ENCODE data around the gene HOOK2. TPM values are rescaled to one million over a fixed set of nuclear protein-coding genes. Genes with fewer than 3 reads are reported as not detected.
A peak's percentile ranks its signal among the peaks of the same experiment; 100 is the strongest.
"Not testable (repeated sequence)": the region's sequence is repeated elsewhere in the genome, so short reads cannot be mapped to it uniquely, and the experiment has no call there.

Gene HOOK2
- total and polyA plus RNA-seq, 2 experiments from 2014 or later: 56.9 to 86.4 TPM

- Mint-ChIP-seq H3K9me3 (no peaks in the 10 kb centered on the region), H3K4me1 (peaks cover 22% of the 10 kb centered on the region), H3K4me3 (peak overlapping the region; percentile 93), H3K27me3 (ENCODE audit: insufficient read depth, low read depth, poor library complexity) (peaks cover 4% of the 10 kb centered on the region), H3K27ac (no peak overlapping the region), H3K36me3 (ENCODE audit: low read depth) (peaks cover 46% of the 10 kb centered on the region)
- Histone ChIP-seq H3K4me2 (peak overlapping the region; percentile 97), H3K4me3 (peak overlapping the region; percentile 99), H3K27me3 (ENCODE audit: insufficient read depth) (peaks cover 10% of the 10 kb centered on the region), H3K4me1 (ENCODE audit: insufficient read depth) (peaks cover 16% of the 10 kb centered on the region), H3K79me2 (replicated peaks; ENCODE audit: insufficient read depth) (peaks cover 13% of the 10 kb centered on the region), H3F3A (replicated peaks; ENCODE audit: low read depth) (peaks cover 22% of the 10 kb centered on the region), H3K9me2 (ENCODE audit: insufficient read depth) (no peaks in the 10 kb centered on the region), H3K27ac (ENCODE audit: low read depth) (no peak overlapping the region), H2AFZ (no peak overlapping the region), H3K36me3 (ENCODE audit: insufficient read depth) (peaks cover 9% of the 10 kb centered on the region; the same call in 1 of the 2 replicates), H4K20me1 (replicated peaks; ENCODE audit: insufficient read depth) (no peaks in the 10 kb centered on the region)
- TF ChIP-seq ZNF114 (CRISPR knock-in tag; IDR thresholded peaks at IDR 0.05): no peak
- ATAC-seq (no peak), DNase-seq (ENCODE audit: low spot score) (no peak)
Observed at GRCh38 chr19:12800466-12800770, 25.1 kb upstream of the HOOK2 start.

- peak overlapping the region; percentile 99; the same call in 1 of the 2 replicates for H3K4me3 ChIP-seq
Observed at GRCh38 chr19:12799742-12800465, 24.6 kb upstream of the HOOK2 start.

GRCh38 chr19:12797607-12798006, 22.3 kb upstream of the HOOK2 start:
- peaks cover 12% of the 10 kb centered on the region for H3K27me3 ChIP-seq (ENCODE audit: insufficient read depth)
- peaks cover 26% of the 10 kb centered on the region for H3K4me1 Mint-ChIP-seq
- H4K20me1 ChIP-seq (replicated peaks; ENCODE audit: insufficient read depth); H3K4me3 Mint-ChIP-seq; H3K27ac ChIP-seq (ENCODE audit: low read depth); H3K9me2 ChIP-seq (ENCODE audit: insufficient read depth); ATAC-seq; H3K9me3 Mint-ChIP-seq; DNase-seq (ENCODE audit: low spot score); H2AFZ ChIP-seq; H3K27ac Mint-ChIP-seq; H3K36me3 ChIP-seq (ENCODE audit: insufficient read depth); H3K4me2 ChIP-seq; H3K4me3 ChIP-seq: not testable (repeated sequence)
- peaks cover 20% of the 10 kb centered on the region for H3K27me3 Mint-ChIP-seq (ENCODE audit: insufficient read depth, low read depth, poor library complexity)
- H3K4me1 ChIP-seq (ENCODE audit: insufficient read depth): peaks cover 26% of the 10 kb centered on the region
- peaks cover 13% of the 10 kb centered on the region for H3K79me2 ChIP-seq (replicated peaks; ENCODE audit: insufficient read depth)
- H3F3A ChIP-seq (replicated peaks; ENCODE audit: low read depth): peaks cover 29% of the 10 kb centered on the region
- peaks cover 49% of the 10 kb centered on the region for H3K36me3 Mint-ChIP-seq (ENCODE audit: low read depth)

More at GRCh38 chr19:12799742-12800465, 24.6 kb upstream of the HOOK2 start:
- peaks cover 22% of the 10 kb centered on the region for H3F3A ChIP-seq (replicated peaks; ENCODE audit: low read depth)
- H2AFZ ChIP-seq: no peak overlapping the region
- DNase-seq (ENCODE audit: low spot score): no peak
- H3K27ac Mint-ChIP-seq: no peak overlapping the region
- no peak for ATAC-seq
- H3K27me3 Mint-ChIP-seq (ENCODE audit: insufficient read depth, low read depth, poor library complexity): peaks cover 4% of the 10 kb centered on the region
- peaks cover 22% of the 10 kb centered on the region for H3K4me1 Mint-ChIP-seq
- TF ChIP-seq EZH2 (IDR thresholded peaks at IDR 0.05; ENCODE audit: low read depth, unreplicated experiment) (no peak), ZNF114 (CRISPR knock-in tag; IDR thresholded peaks at IDR 0.05) (no peak), ETS1 (IDR thresholded peaks at IDR 0.05) (no peak), REST (IDR thresholded peaks at IDR 0.05; ENCODE audit: unreplicated experiment) (no peak), JUNB (IDR thresholded peaks at IDR 0.05; ENCODE audit: unreplicated experiment) (no peak), ZNF331 (CRISPR knock-in tag; IDR thresholded peaks at IDR 0.05; ENCODE audit: low read depth) (no peak), CREB1 (CRISPR knock-in tag; IDR thresholded peaks at IDR 0.05; ENCODE audit: low read depth) (no peak), STAT1 (IDR thresholded peaks at IDR 0.05; ENCODE audit: unreplicated experiment) (no peak)
- no peaks in the 10 kb centered on the region for H4K20me1 ChIP-seq (replicated peaks; ENCODE audit: insufficient read depth)
- no peak overlapping the region for H3K4me2 ChIP-seq
- H3K79me2 ChIP-seq (replicated peaks; ENCODE audit: insufficient read depth): peaks cover 13% of the 10 kb centered on the region
- H3K27me3 ChIP-seq (ENCODE audit: insufficient read depth): peaks cover 10% of the 10 kb centered on the region
- peaks cover 9% of the 10 kb centered on the region; the same call in 1 of the 2 replicates for H3K36me3 ChIP-seq (ENCODE audit: insufficient read depth)
- no peaks in the 10 kb centered on the region for H3K9me2 ChIP-seq (ENCODE audit: insufficient read depth)
- peaks cover 46% of the 10 kb centered on the region for H3K36me3 Mint-ChIP-seq (ENCODE audit: low read depth)
- H3K27ac ChIP-seq (ENCODE audit: low read depth): no peak overlapping the region
- peak overlapping the region; percentile 93 for H3K4me3 Mint-ChIP-seq
- peaks cover 16% of the 10 kb centered on the region for H3K4me1 ChIP-seq (ENCODE audit: insufficient read depth)
- no peaks in the 10 kb centered on the region for H3K9me3 Mint-ChIP-seq
